GM19043 (cell line): ENCODE results near the gene CTNNA2.

Source experiments
- ATAC-seq: cut with Tn5 transposase; IDR thresholded peaks from one replicate; pipeline ENCODE4 v1.9.1; 2021; ENCODE audit warnings: low read depth; ENCODE audit not compliant: unreplicated experiment

CTNNA2 gene

DNA sequence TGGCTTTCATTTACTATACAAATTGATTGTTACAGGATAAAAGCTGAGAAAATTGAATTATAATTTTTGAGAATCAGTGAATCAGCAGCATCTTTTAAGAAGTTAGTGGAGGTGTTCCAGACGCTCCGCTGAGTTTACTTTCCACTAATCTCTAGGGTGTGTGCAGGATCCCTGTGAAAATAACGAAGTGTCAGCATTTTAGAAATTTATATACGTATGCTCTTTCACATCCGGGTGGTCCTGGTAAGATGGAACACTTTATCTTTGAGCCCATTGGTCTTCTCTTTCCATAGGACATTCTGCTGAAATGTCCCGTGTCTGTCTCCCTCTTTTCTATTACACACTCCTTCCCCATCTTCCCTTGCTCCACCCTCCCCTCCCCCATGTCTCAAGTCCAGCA lies 1060.3 kb downstream of the CTNNA2 start:
- ATAC-seq: no peak

- ATAC-seq: no peak
These were observed 1061.1 kb downstream of the CTNNA2 start for GRCh38 chr2:80573950-80574349.

GRCh38 chr2:80579756-80580155 lies 1066.9 kb downstream of the CTNNA2 start:
- no peak for ATAC-seq

GRCh38 chr2:80591233-80591632 lies 1078.4 kb downstream of the CTNNA2 start:
- no peak for ATAC-seq

GRCh38 chr2:80592106-80592505 lies 1079.3 kb downstream of the CTNNA2 start:
- no peak for ATAC-seq

DNA sequence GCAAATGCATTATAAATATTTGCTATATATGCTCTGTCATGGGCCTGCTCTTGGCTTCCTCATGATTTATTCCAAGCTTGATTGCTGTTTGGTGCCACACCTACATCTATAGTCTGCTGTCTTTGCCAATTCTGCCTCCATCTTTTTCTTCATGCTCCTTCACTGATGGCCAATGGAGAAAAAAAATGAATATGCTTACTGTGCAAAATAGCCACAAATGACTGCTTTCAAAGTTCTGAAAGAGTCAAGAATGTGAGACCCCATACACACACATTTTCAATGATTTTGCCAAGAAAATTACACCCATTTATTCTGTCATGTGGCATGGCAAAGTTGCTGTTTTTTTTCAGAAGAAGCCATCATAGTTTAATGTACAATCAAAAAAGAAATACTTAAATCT lies 1097.3 kb downstream of the CTNNA2 start:
- no peak for ATAC-seq

- no peak for ATAC-seq
These were observed 1108.8 kb downstream of the CTNNA2 start for GRCh38 chr2:80621656-80622055.

DNA sequence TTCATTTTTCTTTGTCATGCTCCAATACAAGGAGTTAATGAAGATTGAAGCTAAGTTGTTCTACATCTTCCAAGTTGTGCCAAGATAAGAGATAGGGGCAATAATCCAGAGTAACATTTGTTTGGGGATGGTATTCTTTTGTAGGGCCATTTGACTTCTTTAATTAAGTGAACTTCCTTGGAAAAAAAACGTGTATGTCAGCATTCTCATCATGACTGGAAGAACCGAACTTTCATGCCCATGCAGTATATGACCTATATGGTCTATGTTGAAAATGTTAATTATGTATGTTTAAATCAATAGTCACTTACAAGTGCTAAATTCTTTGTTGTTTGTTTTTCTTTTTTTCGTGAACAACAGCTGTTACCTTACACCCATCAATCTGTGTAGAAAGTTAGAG lies 1111.2 kb downstream of the CTNNA2 start:
- no peak for ATAC-seq

DNA sequence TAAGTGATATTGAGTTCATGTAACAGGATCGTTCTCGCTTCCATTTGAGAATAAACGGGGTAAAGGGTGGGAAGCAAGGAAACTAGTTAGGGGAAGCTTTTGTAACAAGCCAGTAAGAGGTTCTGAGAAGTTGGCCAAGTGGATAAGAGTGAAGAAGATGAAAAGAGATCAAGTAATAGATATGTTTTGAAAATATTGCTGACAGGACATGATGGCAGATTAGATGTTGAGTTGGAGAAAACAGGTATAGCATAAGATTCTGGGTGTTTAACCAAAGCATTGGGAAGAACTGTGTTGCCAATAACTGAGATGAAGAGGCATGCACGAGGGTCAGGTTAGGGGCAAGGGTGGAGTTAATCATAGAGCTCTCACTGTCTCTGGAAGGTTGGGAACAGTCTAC lies 1121.7 kb downstream of the CTNNA2 start:
- ATAC-seq: no peak

DNA sequence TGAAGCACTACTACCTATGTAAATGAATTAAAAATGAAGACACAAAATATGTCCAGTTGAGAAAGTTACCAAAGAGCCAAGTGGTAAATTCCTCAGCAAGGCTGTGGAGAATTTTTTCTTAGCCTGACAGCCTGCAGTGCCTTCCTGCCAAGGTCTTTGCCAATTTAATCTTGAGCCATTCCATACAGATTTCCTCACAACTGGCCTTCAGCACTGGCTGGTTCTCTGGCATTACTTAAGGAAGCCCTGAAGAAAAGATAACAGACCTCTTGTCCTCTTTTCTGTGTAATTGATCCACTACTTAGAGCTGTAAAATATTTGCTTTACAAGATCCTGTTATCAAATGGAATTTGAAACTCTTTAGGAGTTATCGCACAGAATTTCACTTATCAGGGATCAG lies 1125.9 kb downstream of the CTNNA2 start:
- no peak for ATAC-seq

- no peak for ATAC-seq
These were observed 1129.6 kb downstream of the CTNNA2 start for GRCh38 chr2:80642465-80642864.

DNA sequence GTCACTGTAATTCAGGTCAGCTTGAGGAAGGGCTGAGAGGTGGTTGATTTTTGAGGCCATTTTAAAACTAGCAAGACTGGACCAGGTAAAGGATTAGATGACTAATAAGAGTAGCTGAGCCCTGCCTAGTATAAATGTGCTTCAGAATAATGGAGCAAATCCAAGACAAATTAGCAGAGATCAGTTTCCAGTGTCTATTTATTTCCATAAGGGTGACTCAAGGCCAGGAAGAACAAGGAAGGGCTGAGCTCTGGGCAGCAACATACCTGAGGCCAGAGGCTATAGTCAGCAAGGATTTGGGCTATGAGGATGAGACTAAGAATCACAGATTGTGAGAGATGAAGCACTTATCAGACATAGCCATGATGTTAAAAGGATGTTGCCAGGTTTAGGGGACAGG lies 1130.7 kb downstream of the CTNNA2 start:
- no peak for ATAC-seq

DNA sequence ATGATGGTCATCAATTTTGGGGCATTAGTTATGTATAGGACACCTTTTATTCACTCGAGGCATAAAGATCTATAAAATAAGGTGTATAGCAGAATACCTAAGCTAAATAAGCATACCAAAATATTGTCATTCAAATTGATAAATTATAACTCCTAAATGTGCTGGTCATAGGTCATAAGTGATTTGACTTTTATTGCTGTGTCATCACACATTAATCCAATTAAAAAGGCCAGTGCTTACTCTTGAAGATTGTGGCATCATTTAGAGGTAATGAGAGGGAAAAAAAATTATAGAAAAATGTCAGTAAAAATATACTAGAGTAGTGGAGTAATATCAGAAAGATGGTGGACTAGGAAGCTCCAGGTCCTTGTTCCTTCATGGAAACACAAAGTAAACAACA lies 1138.6 kb downstream of the CTNNA2 start:
- ATAC-seq: no peak

DNA sequence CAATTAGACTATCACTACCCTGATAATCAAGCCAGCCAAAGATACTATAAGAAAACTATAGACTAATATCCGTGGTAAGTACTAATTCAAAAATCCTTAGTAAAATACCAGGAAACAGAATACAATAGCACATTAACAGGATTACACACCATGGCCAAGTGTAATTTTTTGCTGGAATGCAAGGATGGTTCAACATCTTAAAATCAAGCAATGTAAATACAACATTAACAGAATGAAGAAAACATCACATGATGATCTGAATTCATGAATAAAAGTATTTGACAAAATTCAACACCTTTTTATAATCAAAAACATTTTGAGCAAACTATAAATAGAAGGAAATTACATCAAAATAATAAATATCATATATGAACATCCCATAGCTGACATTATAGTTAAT lies 1142.4 kb downstream of the CTNNA2 start:
- ATAC-seq: no peak

GRCh38 chr2:80670763-80671162 lies 1157.9 kb downstream of the CTNNA2 start:
- no peak for ATAC-seq

DNA sequence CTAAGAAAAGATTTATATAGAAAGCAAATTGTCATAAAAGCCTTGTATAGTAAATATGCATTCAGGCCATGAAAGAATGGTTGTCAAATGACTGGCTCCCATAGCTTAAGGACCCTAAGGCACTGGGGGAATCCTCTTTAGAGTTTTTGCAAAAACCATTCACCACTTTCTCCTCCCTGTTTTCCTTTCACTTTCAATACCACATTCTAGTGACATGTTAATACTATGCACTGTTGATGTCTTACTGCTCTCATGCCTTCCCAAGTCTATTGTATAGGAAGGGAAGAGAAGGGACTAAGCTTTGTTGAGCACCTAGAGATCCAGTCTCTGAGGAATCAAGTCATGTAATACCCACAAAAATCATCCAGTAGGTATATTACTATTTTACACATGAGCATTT lies 1174.7 kb downstream of the CTNNA2 start:
- ATAC-seq: no peak

DNA sequence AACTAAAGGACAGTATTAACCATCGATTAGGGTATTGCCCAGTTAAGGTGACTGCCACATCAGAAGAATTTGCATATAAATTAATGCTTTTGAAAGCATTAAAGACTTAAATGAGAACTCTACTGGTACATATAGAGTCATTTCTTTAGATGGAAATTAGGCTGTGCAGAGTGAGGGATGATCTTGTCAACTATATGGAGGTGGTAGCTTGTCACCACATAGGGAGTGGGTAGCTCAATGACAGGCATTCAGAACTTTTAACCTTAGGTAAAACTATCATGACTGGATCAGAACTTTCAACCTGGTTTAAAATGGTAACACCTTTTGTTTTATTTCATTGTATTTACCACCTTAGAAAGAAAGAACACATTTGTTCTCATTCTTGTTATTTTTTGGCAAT lies 1176.3 kb downstream of the CTNNA2 start:
- no peak for ATAC-seq
